HEK293 (cell line): Measurements from ENCODE around the gene SPOCK1.
A peak's percentile ranks its signal among the peaks of the same experiment; 100 is the strongest.

Experiments used
- CTCF ChIA-PET: fragments of 350-600 bp; formaldehyde crosslinking; extraction: SDS; loops from one replicate; lab custom pipeline; 2021; ENCODE audit warnings: antibody characterized with exemption; lab: Yijun Ruan, JAX
- POLR2A ChIA-PET: fragments of 300-600 bp; formaldehyde crosslinking; extraction: SDS; loops from one replicate; lab custom pipeline; 2020; ENCODE audit warnings: antibody characterized with exemption, inconsistent platforms; lab: Yijun Ruan, JAX
- H3K27ac ChIP-seq: fragments of 200-500 bp; sonication (Bioruptor generic); 2 replicates; pipeline ENCODE4 v1.5.1; 2014; ENCODE audit warnings: low read depth, low read length, control low read depth, inconsistent platforms; ENCODE audit errors: extremely low read depth
- H3K36me3 ChIP-seq, 2 experiments: fragments of 200-500 bp in 1 of 2; sonication (Bioruptor generic) in 1 of 2; 1 replicate in 1 of 2; 2 replicates in 1 of 2; pipeline ENCODE4 v1.5.1; 2014 to 2017; ENCODE audit warnings: inconsistent platforms in 2 of 2, low read length in 2 of 2; ENCODE audit not compliant: control insufficient read depth in 2 of 2, insufficient read depth in 1 of 2
- H3K4me1 ChIP-seq: fragments of 200-500 bp; sonication (Bioruptor generic); 2 replicates; pipeline ENCODE4 v1.5.1; 2014; ENCODE audit warnings: mild to moderate bottlenecking, low read length, inconsistent platforms; ENCODE audit not compliant: control insufficient read depth, insufficient read depth
- H3K4me3 ChIP-seq: 2 replicates; pipeline ENCODE4 v1.5.1; 2011; ENCODE audit warnings: low read depth, mild to moderate bottlenecking, control low read depth, low read length, moderate library complexity
- H3K9me3 ChIP-seq: fragments of 200-500 bp; sonication (Bioruptor generic); 2 replicates; pipeline ENCODE4 v1.5.1; 2014; ENCODE audit warnings: low read depth, low read length, inconsistent platforms; ENCODE audit not compliant: control insufficient read depth, insufficient read depth
- GLIS1 ChIP-seq: fragments of 450-650 bp; formaldehyde crosslinking; IDR thresholded peaks from 2 replicates; pipeline ENCODE4 v1.5.1; 2016; ENCODE audit warnings: missing biosample characterization, missing genetic modification characterization
- MZF1 ChIP-seq: fragments of 450-650 bp; formaldehyde crosslinking; IDR thresholded peaks from 2 replicates; pipeline ENCODE4 v1.5.1; 2017; ENCODE audit warnings: missing biosample characterization, missing genetic modification characterization, borderline replicate concordance
- OVOL3 ChIP-seq: fragments of 450-650 bp; formaldehyde crosslinking; IDR thresholded peaks from 2 replicates; pipeline ENCODE4 v1.5.1; 2016; ENCODE audit warnings: missing biosample characterization, missing genetic modification characterization
- WT1 ChIP-seq: fragments of 450-650 bp; formaldehyde crosslinking; IDR thresholded peaks from 2 replicates; pipeline ENCODE4 v1.5.1; 2016; ENCODE audit warnings: missing biosample characterization, missing genetic modification characterization
- ZBTB17 ChIP-seq: fragments of 450-650 bp; formaldehyde crosslinking; IDR thresholded peaks from 2 replicates; pipeline ENCODE4 v1.5.1; 2016; ENCODE audit warnings: missing biosample characterization, missing genetic modification characterization
- ZBTB48 ChIP-seq: fragments of 450-650 bp; formaldehyde crosslinking; IDR thresholded peaks from 2 replicates; pipeline ENCODE4 v1.5.1; 2016; ENCODE audit warnings: missing biosample characterization, missing genetic modification characterization
- ZIC2 ChIP-seq: fragments of 450-650 bp; formaldehyde crosslinking; IDR thresholded peaks from 2 replicates; pipeline ENCODE4 v1.5.1; 2016; ENCODE audit warnings: missing biosample characterization, missing genetic modification characterization
- ZNF132 ChIP-seq: fragments of 450-650 bp; formaldehyde crosslinking; IDR thresholded peaks from 2 replicates; pipeline ENCODE4 v1.5.1; 2017; ENCODE audit warnings: missing biosample characterization, missing genetic modification characterization, borderline replicate concordance
- ZNF529 ChIP-seq: fragments of 450-650 bp; formaldehyde crosslinking; IDR thresholded peaks from 2 replicates; pipeline ENCODE4 v1.5.1; 2017; ENCODE audit warnings: missing genetic modification characterization, missing biosample characterization; ENCODE audit not compliant: insufficient replicate concordance
- ZNF530 ChIP-seq: fragments of 450-650 bp; formaldehyde crosslinking; IDR thresholded peaks from 2 replicates; pipeline ENCODE4 v1.5.1; 2016; ENCODE audit warnings: low read depth, missing biosample characterization, missing genetic modification characterization
- ZNF548 ChIP-seq: fragments of 450-650 bp; formaldehyde crosslinking; IDR thresholded peaks from 2 replicates; pipeline ENCODE4 v1.5.1; 2016; ENCODE audit warnings: missing biosample characterization, missing genetic modification characterization
- ZNF561 ChIP-seq: fragments of 450-650 bp; IDR thresholded peaks from 2 replicates; pipeline ENCODE4 v1.5.1; 2018; ENCODE audit warnings: missing biosample characterization, missing genetic modification characterization, borderline replicate concordance
- ZNF571 ChIP-seq: fragments of 450-650 bp; formaldehyde crosslinking; IDR thresholded peaks from 2 replicates; pipeline ENCODE4 v1.5.0; 2017; ENCODE audit warnings: missing biosample characterization, missing genetic modification characterization
- ZNF660 ChIP-seq: fragments of 450-650 bp; IDR thresholded peaks from 2 replicates; pipeline ENCODE4 v1.5.1; 2018; ENCODE audit warnings: missing biosample characterization, mild to moderate bottlenecking, missing genetic modification characterization
- TF ChIP-seq, protein P1 (sequence below): fragments of 450-650 bp; formaldehyde crosslinking; IDR thresholded peaks from 2 replicates; pipeline ENCODE4; 2016; ENCODE audit warnings: missing biosample characterization, missing genetic modification characterization
- TF ChIP-seq, protein P2 (sequence below): fragments of 450-650 bp; formaldehyde crosslinking; conservative IDR thresholded peaks from 2 replicates; pipeline ENCODE4 v1.5.1; 2016; ENCODE audit warnings: low read depth, missing biosample characterization, missing genetic modification characterization
- TF ChIP-seq, protein P3 (sequence below): fragments of 450-650 bp; IDR thresholded peaks from 2 replicates; pipeline ENCODE4 v1.5.1; 2018; ENCODE audit warnings: missing biosample characterization, missing genetic modification characterization
- TF ChIP-seq, protein P4 (sequence below): fragments of 450-650 bp; formaldehyde crosslinking; IDR thresholded peaks from 2 replicates; pipeline ENCODE4 v1.5.1; 2016; ENCODE audit warnings: missing biosample characterization, missing genetic modification characterization

Gene SPOCK1

DNA sequence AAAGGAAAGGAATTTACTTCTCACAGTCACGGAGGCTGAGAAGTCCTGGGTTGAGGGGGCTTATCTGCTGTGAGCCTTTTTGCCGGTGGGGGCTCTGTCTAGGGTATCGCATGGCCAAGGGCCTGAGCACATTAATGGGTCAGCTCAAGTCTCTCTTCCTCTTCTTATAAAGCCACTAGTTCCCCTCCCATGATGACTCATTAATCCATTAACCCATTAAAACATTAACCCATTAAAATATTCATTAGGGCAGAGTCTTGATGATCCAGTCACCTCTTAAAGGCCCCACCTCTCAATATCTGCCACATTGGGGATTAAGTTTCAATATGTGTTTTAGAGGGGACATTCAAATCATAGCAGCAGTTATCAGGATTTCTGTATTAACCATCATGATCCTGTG lies 406.3 kb downstream of the SPOCK1 start:
- POLR2A ChIA-PET = no interaction called here
- Histone ChIP-seq H3K9me3 (no peaks in the 10 kb centered on the region), H3K4me1 (peaks cover 13% of the 10 kb centered on the region), H3K4me3 (no peak overlapping the region), H3K36me3 (no peaks in the 10 kb centered on the region), H3K27ac (no peak overlapping the region)
- CTCF ChIA-PET = no interaction called here
- TF ChIP-seq, protein P1, sequence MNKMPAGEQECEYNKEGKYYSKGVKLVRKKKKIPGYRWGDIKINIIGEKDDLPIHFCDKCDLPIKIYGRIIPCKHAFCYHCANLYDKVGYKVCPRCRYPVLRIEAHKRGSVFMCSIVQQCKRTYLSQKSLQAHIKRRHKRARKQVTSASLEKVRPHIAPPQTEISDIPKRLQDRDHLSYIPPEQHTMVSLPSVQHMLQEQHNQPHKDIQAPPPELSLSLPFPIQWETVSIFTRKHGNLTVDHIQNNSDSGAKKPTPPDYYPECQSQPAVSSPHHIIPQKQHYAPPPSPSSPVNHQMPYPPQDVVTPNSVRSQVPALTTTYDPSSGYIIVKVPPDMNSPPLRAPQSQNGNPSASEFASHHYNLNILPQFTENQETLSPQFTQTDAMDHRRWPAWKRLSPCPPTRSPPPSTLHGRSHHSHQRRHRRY (tag by site-specific recombination) = no peak
- TF ChIP-seq, all 188 proteins: peak for 0

DNA sequence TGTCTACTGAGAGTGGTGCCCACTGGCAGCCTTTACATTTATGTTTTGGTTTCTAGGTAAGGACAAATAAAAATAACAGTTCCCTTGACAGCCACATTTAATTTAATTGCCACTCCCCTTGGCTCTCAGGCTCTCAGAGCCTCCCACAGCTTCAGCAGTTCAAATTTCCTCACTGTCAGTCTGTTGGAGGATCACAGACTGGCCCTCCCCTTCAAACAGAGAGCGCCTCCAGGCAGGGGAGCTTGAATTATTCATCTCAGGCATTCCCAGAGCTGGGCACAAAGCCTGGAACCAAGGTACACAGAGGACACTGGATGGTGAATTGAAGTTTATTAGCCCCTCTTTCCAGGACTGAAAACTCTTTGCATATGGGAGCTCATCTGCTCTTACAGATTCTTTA lies 407.7 kb downstream of the SPOCK1 start:
- ChIA-PET CTCF (interaction anchor here (0.5 to 1.0 kb wide), 5 partner anchors 9 to 600 kb away, joined by 3 to 4 read pairs (median 3); no protein-coding TSS in a partner anchor), POLR2A (no interaction called here)
- no peaks in the 10 kb centered on the region for H3K36me3 ChIP-seq
- H3K27ac ChIP-seq = peak overlapping the region; percentile 54; the same call in 1 of the 2 replicates
- no peaks in the 10 kb centered on the region for H3K9me3 ChIP-seq
- no peak overlapping the region for H3K4me3 ChIP-seq
- H3K4me1 ChIP-seq = peaks cover 13% of the 10 kb centered on the region
- TF ChIP-seq WT1 (tag by site-specific recombination) (peak; percentile 87), MZF1 (0 out of 2 replicates have a peak, but pooled peaks have one; percentile 30), ZIC2 (tag by site-specific recombination) (0 out of 2 replicates have a peak, but pooled peaks have one; percentile 13), ZNF561 (tag by site-specific recombination) (peak; percentile 76; the same call in 1 of the 2 replicates), ZBTB17 (peak; percentile 46; the same call in 1 of the 2 replicates), ZNF571 (tag by site-specific recombination) (no peak), OVOL3 (tag by site-specific recombination) (no peak), ZNF548 (tag by site-specific recombination) (no peak), ZNF132 (tag by site-specific recombination) (no peak), ZBTB48 (tag by site-specific recombination) (no peak), ZNF660 (tag by site-specific recombination) (no peak), ZNF529 (peak; percentile 87), ZNF530 (no peak), GLIS1 (tag by site-specific recombination) (peak; percentile 80)
- TF ChIP-seq, protein P2, sequence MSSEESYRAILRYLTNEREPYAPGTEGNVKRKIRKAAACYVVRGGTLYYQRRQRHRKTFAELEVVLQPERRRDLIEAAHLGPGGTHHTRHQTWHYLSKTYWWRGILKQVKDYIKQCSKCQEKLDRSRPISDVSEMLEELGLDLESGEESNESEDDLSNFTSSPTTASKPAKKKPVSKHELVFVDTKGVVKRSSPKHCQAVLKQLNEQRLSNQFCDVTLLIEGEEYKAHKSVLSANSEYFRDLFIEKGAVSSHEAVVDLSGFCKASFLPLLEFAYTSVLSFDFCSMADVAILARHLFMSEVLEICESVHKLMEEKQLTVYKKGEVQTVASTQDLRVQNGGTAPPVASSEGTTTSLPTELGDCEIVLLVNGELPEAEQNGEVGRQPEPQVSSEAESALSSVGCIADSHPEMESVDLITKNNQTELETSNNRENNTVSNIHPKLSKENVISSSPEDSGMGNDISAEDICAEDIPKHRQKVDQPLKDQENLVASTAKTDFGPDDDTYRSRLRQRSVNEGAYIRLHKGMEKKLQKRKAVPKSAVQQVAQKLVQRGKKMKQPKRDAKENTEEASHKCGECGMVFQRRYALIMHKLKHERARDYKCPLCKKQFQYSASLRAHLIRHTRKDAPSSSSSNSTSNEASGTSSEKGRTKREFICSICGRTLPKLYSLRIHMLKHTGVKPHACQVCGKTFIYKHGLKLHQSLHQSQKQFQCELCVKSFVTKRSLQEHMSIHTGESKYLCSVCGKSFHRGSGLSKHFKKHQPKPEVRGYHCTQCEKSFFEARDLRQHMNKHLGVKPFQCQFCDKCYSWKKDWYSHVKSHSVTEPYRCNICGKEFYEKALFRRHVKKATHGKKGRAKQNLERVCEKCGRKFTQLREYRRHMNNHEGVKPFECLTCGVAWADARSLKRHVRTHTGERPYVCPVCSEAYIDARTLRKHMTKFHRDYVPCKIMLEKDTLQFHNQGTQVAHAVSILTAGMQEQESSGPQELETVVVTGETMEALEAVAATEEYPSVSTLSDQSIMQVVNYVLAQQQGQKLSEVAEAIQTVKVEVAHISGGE (tag by site-specific recombination) = no peak
- TF ChIP-seq, protein P3, sequence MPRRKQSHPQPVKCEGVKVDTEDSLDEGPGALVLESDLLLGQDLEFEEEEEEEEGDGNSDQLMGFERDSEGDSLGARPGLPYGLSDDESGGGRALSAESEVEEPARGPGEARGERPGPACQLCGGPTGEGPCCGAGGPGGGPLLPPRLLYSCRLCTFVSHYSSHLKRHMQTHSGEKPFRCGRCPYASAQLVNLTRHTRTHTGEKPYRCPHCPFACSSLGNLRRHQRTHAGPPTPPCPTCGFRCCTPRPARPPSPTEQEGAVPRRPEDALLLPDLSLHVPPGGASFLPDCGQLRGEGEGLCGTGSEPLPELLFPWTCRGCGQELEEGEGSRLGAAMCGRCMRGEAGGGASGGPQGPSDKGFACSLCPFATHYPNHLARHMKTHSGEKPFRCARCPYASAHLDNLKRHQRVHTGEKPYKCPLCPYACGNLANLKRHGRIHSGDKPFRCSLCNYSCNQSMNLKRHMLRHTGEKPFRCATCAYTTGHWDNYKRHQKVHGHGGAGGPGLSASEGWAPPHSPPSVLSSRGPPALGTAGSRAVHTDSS (tag by site-specific recombination) = no peak
- TF ChIP-seq, protein P4, sequence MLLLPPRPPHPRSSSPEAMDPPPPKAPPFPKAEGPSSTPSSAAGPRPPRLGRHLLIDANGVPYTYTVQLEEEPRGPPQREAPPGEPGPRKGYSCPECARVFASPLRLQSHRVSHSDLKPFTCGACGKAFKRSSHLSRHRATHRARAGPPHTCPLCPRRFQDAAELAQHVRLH = no peak
